Measurements from ENCODE around the gene SPRR1B. TPM values are rescaled to one million over a fixed set of nuclear protein-coding genes. Genes with fewer than 3 reads are reported as not detected.
"Not testable (repeated sequence)": the region's sequence is repeated elsewhere in the genome, so short reads cannot be mapped to it uniquely, and the experiment has no call there.

The SPRR1B gene
- total RNA-seq, 1 experiment from 2014 or later = not detected

DNA sequence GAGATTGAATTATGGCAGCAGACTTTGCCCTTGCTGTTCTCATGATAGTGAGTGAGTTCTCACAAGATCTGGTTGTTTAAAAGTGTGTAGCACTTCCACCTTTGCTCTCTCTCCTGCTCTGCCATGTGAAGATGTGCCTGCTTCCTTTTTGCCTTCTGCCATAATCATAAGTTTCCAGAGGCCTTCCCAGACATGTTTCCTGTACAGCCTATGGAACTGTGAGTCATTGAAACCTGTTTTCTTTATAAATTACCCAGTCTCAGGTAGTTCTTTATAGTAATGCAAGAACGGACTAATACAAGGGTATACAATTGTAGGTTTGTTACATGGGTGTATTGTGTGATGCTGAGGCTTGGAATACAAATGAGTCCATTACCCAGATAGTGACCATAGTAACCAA is 4.2 kb downstream of the SPRR1B start:
- no TSS peak for BruUV-seq (replicated peaks)
- no peak for DNase-seq
- TF ChIP-seq, protein P1, sequence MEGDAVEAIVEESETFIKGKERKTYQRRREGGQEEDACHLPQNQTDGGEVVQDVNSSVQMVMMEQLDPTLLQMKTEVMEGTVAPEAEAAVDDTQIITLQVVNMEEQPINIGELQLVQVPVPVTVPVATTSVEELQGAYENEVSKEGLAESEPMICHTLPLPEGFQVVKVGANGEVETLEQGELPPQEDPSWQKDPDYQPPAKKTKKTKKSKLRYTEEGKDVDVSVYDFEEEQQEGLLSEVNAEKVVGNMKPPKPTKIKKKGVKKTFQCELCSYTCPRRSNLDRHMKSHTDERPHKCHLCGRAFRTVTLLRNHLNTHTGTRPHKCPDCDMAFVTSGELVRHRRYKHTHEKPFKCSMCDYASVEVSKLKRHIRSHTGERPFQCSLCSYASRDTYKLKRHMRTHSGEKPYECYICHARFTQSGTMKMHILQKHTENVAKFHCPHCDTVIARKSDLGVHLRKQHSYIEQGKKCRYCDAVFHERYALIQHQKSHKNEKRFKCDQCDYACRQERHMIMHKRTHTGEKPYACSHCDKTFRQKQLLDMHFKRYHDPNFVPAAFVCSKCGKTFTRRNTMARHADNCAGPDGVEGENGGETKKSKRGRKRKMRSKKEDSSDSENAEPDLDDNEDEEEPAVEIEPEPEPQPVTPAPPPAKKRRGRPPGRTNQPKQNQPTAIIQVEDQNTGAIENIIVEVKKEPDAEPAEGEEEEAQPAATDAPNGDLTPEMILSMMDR (IDR thresholded peaks at IDR 0.05; ENCODE audit: unreplicated experiment) = no peak
- no peak overlapping the region for H3K27ac Mint-ChIP-seq (ENCODE audit: unreplicated experiment)
- H3K4me3 Mint-ChIP-seq (ENCODE audit: low read depth, unreplicated experiment) = no peak overlapping the region
- no peaks in the 10 kb centered on the region for H3K27me3 Mint-ChIP-seq (ENCODE audit: unreplicated experiment)
- CTCF ChIA-PET = no interaction called here
- H3K4me1 Mint-ChIP-seq (ENCODE audit: low read depth, unreplicated experiment) = peaks cover 25% of the 10 kb centered on the region
- intact Hi-C loops (cut with micrococcal nuclease; ENCODE audit: unreplicated experiment) = loop anchor here (10.0 kb wide), 1 partner anchor 380 kb away; no protein-coding TSS in a partner anchor
- H3K36me3 Mint-ChIP-seq (ENCODE audit: insufficient read depth, unreplicated experiment) = no peaks in the 10 kb centered on the region
- H3K9me3 Mint-ChIP-seq (ENCODE audit: low read depth, unreplicated experiment) = no peaks in the 10 kb centered on the region

DNA sequence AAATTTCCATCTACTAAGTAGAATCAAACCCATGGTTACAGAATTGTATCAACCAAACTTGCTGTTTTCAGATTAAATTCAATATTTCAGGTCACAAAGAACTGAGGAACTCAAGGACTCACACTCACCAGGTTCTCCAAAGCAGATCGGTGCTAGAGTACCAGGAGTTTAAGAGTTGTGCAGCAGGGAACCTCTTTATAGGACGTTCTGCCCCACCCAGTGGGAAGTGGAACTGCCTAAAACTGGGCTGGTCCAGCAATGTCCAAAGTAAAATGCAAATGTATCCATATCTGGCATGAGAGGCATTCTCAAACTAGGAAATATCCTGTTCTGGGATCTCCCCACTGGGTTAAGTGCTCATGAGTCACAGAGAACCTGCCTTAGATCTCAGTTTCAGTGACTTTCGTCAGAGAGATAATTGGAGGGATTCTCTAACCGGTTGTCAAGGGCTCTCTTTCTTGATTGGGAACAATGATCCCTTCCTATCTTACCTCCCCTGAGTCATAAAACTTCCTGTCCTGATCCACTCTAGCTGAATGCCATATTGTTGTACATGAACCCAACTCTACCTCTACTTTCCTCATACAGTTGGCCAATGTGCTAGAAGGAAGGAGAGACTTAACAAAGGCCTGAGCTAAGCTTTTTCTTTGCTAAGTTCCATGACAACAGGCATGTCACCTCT is 10.1 kb downstream of the SPRR1B start, which contains the start of gene SPRR2D:
Gene SPRR2D, minus strand, starts transcription at position 171 of the 682 bp plus-strand sequence. CDS start 774 bp downstream, outside the sequence.
- intact Hi-C loops (cut with micrococcal nuclease; ENCODE audit: unreplicated experiment) = no loop called here
- BruUV-seq (replicated peaks) = no TSS peak
- Mint-ChIP-seq H3K27me3 (ENCODE audit: unreplicated experiment) (no peaks in the 10 kb centered on the region), H3K9me3 (ENCODE audit: low read depth, unreplicated experiment) (no peaks in the 10 kb centered on the region), H3K4me1 (ENCODE audit: low read depth, unreplicated experiment) (peaks cover 9% of the 10 kb centered on the region), H3K27ac (ENCODE audit: unreplicated experiment) (no peak within 1 kb of the TSS), H3K36me3 (ENCODE audit: insufficient read depth, unreplicated experiment) (no peaks in the 10 kb centered on the region), H3K4me3 (ENCODE audit: low read depth, unreplicated experiment) (no peak within 1 kb of the TSS)
- no peak for DNase-seq
- TF ChIP-seq, protein P1 (IDR thresholded peaks at IDR 0.05; ENCODE audit: unreplicated experiment) = no peak
- CTCF ChIA-PET = no interaction called here

DNA sequence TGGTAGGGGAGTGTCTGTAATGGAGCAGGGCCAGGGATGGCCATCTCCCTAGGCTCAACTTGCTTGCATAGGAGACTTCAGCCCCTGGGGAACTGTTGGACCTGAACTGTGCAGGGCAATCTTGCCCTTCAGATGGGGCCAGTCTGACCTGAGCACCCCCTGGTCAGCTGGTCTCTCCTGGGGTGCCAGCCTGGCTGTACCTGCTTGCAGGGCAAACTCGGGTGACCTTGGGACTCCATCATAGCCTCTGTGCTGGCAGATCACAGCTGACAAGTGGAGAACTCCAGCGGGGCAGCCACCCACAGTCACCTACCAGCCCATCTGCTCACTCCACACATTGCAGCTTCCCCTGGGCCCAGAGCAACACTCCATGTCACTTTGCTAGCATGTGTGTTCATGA is 18.2 kb downstream of the SPRR1B start:
- Mint-ChIP-seq H3K27me3 (ENCODE audit: unreplicated experiment) (peaks cover 14% of the 10 kb centered on the region), H3K4me3 (ENCODE audit: low read depth, unreplicated experiment) (no peak overlapping the region), H3K36me3 (ENCODE audit: insufficient read depth, unreplicated experiment) (no peaks in the 10 kb centered on the region), H3K4me1 (ENCODE audit: low read depth, unreplicated experiment) (no peaks in the 10 kb centered on the region), H3K27ac (ENCODE audit: unreplicated experiment) (no peak overlapping the region), H3K9me3 (ENCODE audit: low read depth, unreplicated experiment) (peaks cover 5% of the 10 kb centered on the region)
- CTCF ChIA-PET = no interaction called here
- DNase-seq = no peak
- BruUV-seq (replicated peaks) = no TSS peak
- intact Hi-C loops (cut with micrococcal nuclease; ENCODE audit: unreplicated experiment) = no loop called here
- TF ChIP-seq, protein P1 (IDR thresholded peaks at IDR 0.05; ENCODE audit: unreplicated experiment) = no peak

DNA sequence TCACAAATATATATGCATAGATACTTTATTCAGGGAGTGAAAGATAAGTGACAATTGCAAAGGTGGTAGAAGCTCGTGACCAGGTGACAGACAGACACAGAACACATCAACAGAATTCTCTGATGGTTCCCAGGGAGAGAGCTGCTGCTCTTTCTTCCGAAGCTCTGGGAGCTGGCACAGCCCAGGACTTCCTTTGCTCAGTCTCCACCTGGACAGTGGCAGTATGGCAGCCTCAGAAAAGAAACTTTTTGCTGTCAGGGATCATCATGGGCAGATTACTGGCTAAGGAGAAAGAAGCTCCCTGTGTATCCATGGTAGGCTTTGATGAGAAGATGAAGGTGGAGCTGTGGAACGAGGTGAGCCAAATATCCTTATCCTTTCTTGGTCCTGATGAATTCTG is 25.1 kb downstream of the SPRR1B start:
- intact Hi-C loops (cut with micrococcal nuclease; ENCODE audit: unreplicated experiment); BruUV-seq (replicated peaks); CTCF ChIA-PET; H3K4me3 Mint-ChIP-seq (ENCODE audit: low read depth, unreplicated experiment); DNase-seq; H3K27me3 Mint-ChIP-seq (ENCODE audit: unreplicated experiment); H3K27ac Mint-ChIP-seq (ENCODE audit: unreplicated experiment); H3K9me3 Mint-ChIP-seq (ENCODE audit: low read depth, unreplicated experiment); H3K36me3 Mint-ChIP-seq (ENCODE audit: insufficient read depth, unreplicated experiment): not testable (repeated sequence)
- H3K4me1 Mint-ChIP-seq (ENCODE audit: low read depth, unreplicated experiment) = peaks cover 26% of the 10 kb centered on the region

DNA sequence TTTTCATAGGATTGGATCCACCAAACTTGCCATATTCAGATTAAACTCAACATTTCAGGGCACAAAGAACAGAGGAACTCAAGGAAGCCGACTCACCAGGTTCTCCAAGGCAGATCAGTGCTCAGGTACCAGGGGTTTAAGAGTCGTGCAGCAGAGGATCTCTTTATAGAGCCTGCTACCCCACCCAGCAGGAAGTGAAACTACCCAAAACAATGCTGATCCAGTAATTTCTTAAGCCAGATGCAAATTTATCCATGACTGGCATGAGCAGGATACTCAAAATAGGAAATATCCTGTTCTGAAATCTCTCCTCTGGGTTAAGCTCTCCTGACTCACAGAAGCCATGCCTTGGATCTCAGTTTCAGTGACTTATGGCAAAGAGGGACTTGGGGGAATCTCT is 26.4 kb downstream of the SPRR1B start, which contains the start of gene SPRR2A:
Gene SPRR2A, minus strand, starts transcription at position 138 of the 400 bp plus-strand sequence. CDS start 777 bp downstream, outside the sequence.
- Mint-ChIP-seq H3K36me3 (ENCODE audit: insufficient read depth, unreplicated experiment) (no peaks in the 10 kb centered on the region), H3K9me3 (ENCODE audit: low read depth, unreplicated experiment) (peaks cover 2% of the 10 kb centered on the region), H3K27me3 (ENCODE audit: unreplicated experiment) (no peaks in the 10 kb centered on the region), H3K4me3 (ENCODE audit: low read depth, unreplicated experiment) (no peak within 1 kb of the TSS), H3K4me1 (ENCODE audit: low read depth, unreplicated experiment) (peaks cover 26% of the 10 kb centered on the region), H3K27ac (ENCODE audit: unreplicated experiment) (no peak within 1 kb of the TSS)
- TF ChIP-seq, protein P1 (IDR thresholded peaks at IDR 0.05; ENCODE audit: unreplicated experiment) = no peak
- CTCF ChIA-PET = no interaction called here
- DNase-seq = no peak
- intact Hi-C loops (cut with micrococcal nuclease; ENCODE audit: unreplicated experiment) = no loop called here
- BruUV-seq (replicated peaks) = no TSS peak
